HG03064 (cell line): ENCODE data around the gene HTRA3.

Source experiments
- ATAC-seq: cut with Tn5 transposase; IDR thresholded peaks from one replicate; pipeline ENCODE4 v1.9.1; 2021; ENCODE audit warnings: low read depth; ENCODE audit not compliant: unreplicated experiment

Gene HTRA3

DNA sequence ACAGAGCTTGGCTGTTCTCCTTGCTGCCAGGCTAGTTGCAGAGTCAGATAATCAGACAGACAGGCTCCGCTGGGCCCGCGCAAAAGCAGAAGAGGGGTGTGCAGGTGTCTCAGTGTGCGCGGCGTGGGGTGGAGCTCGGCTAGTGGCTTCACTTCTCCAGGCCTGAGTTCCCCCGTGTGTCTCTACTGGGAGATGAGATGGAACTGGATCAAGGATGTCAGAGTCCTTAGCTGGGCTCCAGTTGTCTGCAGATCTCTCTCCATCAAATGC is 21.1 kb downstream of the HTRA3 start:
- ATAC-seq, result no peak

GRCh38 chr4:8291036-8291682 is 21.6 kb downstream of the HTRA3 start:
- no peak for ATAC-seq

GRCh38 chr4:8291701-8292477 is 22.3 kb downstream of the HTRA3 start:
- no peak for ATAC-seq

DNA sequence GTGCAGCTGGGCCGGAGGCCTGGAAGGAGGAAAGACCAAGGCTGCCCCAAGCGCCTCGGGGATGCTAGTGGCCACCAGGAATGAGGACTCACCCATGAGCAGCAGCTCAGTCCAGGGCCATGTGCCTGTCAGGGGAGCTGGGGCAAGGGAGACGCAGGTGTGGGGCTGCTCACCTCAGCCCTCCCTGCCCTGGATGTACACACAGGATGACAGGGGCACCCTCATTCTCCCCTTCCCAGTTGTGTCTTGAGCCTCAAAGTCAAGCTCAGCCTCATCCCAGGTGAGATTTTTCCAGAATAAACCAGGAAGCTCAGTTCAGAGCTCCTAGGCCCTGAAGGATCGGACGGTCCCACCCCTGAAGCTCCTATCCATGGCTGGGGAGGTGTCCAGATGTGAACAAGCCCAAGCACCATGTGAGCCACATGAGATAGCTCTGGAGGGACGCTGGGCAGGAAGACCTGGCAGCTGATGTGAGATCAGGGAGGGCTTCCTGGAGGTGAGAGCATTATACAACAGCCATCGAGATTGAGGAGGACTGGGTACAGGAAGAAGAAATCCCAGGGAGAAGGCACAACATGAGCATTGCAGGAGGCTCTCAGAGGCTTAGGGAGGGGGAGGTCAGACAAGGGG is 23.0 kb downstream of the HTRA3 start:
- ATAC-seq, result no peak

GRCh38 chr4:8293131-8293975 is 23.8 kb downstream of the HTRA3 start:
- ATAC-seq, result no peak

GRCh38 chr4:8294036-8294435 is 24.5 kb downstream of the HTRA3 start:
- ATAC-seq, result no peak

DNA sequence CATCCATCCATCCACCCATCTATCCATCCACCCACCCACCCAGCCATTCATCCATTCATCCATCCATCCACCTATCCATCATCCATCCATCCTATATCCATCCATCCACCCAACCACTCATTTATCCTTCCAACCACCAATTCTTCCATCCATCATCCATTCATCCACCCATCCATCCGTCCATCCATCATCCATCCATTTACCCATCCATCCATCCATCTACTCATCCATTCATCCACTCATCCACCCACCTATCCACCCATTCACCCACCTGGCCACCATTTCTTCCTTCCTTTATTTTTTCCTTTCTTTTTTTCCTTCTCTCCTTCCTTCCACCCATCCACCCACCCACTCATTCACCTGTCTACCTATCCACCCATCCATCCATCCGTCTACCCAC is 25.2 kb downstream of the HTRA3 start:
- ATAC-seq, result no peak

GRCh38 chr4:8295471-8295870 is 25.9 kb downstream of the HTRA3 start:
- ATAC-seq, result no peak

DNA sequence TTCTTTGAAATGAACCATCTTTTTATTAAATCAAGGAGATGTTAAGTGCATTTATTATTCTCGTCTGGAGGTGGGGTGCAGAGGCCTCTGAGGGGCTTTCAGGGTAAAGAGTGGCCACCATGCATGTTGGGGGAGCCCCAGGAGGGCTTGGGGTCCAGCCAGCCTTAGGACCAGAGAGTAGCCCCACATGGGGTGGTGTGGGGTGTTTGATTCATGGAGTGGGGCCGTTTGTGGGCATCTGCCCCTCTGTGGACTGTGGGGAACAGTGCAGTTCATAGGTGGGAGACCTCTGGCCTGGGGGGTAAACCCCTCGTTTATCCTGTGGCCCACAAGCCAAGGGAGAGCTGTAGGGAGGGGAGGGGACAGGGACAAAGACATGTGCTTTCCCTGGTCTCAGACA is 26.9 kb downstream of the HTRA3 start:
- no peak for ATAC-seq

- ATAC-seq, result no peak
Measured at GRCh38 chr4:8297141-8297601, 27.6 kb downstream of the HTRA3 start.

DNA sequence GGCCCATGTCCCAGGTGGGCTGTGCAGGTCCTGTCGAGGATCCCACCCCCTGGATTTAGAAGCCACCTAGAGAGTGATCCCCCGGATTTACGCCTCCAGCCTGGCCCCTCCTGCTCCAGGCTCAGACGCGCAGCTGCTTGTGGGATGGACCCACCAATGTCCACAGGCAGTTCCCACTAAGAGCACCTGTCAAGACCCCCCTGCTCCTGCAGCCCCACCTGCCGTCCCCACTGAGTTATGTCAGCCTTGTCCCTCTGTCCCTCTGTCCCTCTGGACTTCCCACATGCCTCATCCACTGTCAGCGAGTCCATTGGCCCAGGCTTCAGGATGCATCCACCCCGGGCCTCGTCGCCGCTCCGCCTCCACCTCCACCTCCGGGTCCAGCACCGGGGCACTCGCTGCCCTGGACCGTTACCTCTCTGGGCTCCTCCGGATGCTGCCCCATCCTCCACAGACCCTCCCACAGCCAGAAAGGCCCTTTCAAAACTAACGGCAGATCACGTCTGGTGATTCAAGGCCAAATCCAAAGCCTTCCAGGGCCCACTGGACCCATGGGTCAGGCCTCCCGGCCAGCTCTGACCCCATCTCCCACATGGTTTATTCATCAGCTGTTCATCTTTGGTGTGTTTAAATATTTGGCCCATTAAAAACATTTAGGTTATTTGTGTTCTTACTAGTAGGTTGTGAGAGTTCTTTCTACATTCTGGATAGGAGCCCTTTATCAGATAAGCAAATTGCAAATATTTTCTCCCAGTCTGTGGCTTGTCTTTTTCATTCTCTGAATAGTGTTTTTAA is 28.3 kb downstream of the HTRA3 start:
- ATAC-seq, result no peak

DNA sequence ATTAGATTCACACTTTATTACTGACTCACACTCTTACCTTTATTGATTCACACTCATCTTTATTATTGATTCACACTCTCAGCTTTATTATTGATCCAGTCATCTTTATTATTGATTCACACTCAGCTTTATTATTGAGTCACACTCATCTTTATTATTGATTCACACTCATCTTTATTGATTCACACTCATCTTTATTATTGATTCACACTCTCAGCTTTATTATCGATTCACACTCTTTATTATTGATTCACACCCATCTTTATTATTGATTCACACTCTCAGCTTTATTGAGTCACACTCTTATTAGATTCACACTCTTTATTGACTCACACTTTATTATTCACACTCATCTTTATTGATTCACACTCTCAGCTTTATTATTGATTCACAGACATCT is 31.3 kb downstream of the HTRA3 start:
- no peak for ATAC-seq

- ATAC-seq, result no peak
Measured at GRCh38 chr4:8301851-8302730, 32.5 kb downstream of the HTRA3 start.

GRCh38 chr4:8303081-8303480 is 33.5 kb downstream of the HTRA3 start:
- no peak for ATAC-seq

DNA sequence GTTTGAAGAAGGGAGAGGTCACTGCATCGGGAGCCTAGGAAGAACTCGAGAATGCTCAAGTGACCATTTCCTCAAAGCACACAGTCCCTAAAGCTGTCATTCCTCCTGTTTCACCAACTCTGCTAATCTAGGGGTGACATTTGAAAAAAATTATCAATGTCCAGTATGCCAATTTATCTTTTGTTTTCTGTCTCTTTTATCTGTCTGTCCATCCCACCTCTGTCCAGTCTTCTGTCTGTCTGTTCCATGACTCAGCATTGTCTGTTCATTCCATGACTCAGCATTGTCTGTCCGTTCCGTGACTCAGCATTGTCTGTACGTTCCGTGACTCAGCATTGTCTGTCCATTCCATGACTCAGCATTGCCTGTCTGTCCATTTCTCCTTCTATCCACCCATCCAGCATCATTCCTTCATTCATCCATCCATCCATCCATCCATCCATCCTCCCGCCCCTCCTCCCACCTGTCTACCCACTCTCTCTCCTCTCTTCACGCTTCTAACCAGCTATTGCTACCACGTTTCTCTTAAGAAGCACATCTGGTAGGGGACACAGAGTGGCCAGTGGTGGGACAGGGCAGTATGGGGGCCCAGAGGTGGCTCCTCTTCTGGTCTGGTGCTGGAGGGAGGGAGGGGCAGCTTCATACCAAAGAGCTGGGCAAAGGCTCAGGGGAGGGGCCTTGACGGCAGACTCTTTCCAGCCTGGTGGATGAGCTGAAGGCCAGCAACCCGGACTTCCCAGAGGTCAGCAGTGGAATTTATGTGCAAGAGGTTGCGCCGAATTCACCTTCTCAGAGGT is 34.1 kb downstream of the HTRA3 start:
- no peak for ATAC-seq

DNA sequence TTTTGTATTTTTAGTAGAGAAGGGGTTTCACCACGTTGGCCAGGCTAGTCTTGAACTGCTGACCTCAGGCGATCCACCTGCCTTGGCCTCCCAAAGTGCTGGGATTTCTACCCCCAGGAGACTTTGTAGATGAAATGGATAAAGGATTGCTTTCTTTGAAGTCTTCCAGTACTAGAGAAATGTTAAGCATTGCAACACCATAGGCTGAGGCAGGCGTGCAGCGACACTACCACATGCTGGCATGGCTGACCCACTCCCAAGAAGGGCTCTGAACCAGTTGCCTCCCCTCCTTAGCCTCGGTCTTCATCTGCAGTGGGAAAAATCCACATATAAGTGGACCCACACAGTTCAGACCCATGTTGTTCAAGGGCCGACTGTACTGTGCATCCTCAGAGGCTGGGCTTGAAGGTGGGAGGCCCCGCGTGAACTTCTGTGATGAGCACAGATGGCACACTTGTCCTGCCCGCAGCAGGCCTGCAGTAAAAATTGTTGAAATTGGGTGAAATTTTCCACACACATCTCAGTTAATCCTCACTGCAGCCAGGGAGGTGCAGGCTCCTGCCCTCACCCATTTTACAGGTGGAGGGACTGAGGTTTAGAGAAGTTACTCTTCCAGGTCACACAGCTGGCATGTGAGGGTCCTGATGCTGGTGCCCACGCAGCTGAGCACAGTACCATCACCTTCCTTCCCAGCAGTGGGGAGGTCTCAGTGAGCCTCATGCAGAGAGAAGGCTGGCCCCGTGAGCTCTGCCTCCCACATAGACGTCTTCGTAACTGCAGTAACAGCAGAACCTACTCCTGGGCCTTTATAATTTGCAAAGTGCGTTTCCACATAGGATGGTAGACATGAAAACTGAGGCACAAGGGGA is 35.5 kb downstream of the HTRA3 start:
- no peak for ATAC-seq

- no peak for ATAC-seq
Measured at GRCh38 chr4:8305851-8306471, 36.4 kb downstream of the HTRA3 start.
